GM18867 (cell line): ENCODE data around the gene CDKN2B.

Experiments used
- ATAC-seq: cut with Tn5 transposase; IDR thresholded peaks from one replicate; pipeline ENCODE4 v1.9.1; 2021; ENCODE audit warnings: mild to moderate bottlenecking, moderate library complexity; ENCODE audit not compliant: unreplicated experiment

CDKN2B gene

GRCh38 chr9:22035591-22036011 lies 26.5 kb upstream of the CDKN2B start:
- no peak for ATAC-seq

GRCh38 chr9:22033012-22033630 lies 24.0 kb upstream of the CDKN2B start:
- no peak for ATAC-seq

- ATAC-seq, result no peak
Measured at GRCh38 chr9:22031655-22032411, 22.7 kb upstream of the CDKN2B start.

- peak; percentile 81 for ATAC-seq
Measured at GRCh38 chr9:22030101-22030598, 21.0 kb upstream of the CDKN2B start.

GRCh38 chr9:22029231-22029630 lies 20.1 kb upstream of the CDKN2B start:
- ATAC-seq, result no peak

GRCh38 chr9:22028394-22028793 lies 19.3 kb upstream of the CDKN2B start:
- ATAC-seq, result no peak

- no peak for ATAC-seq
Measured at GRCh38 chr9:22026696-22027095, 17.6 kb upstream of the CDKN2B start.

- no peak for ATAC-seq
Measured at GRCh38 chr9:22022396-22022795, 13.3 kb upstream of the CDKN2B start.

- no peak for ATAC-seq
Measured at GRCh38 chr9:22010866-22011625, 1.9 kb upstream of the CDKN2B start.

GRCh38 chr9:22009506-22009867 lies 382 bp upstream of the CDKN2B start:
- peak; percentile 59 for ATAC-seq

- ATAC-seq, result no peak
Measured at GRCh38 chr9:22008384-22008716, 755 bp downstream of the CDKN2B start.

GRCh38 chr9:22005702-22006606 lies 3.2 kb downstream of the CDKN2B start:
- no peak for ATAC-seq

GRCh38 chr9:22005021-22005701 lies 3.9 kb downstream of the CDKN2B start:
- no peak for ATAC-seq

GRCh38 chr9:22002038-22002437 lies 7.1 kb downstream of the CDKN2B start:
- no peak for ATAC-seq

GRCh38 chr9:21998026-21998425 lies 11.1 kb downstream of the CDKN2B start:
- ATAC-seq, result no peak

GRCh38 chr9:21997480-21997879 lies 11.6 kb downstream of the CDKN2B start:
- ATAC-seq, result no peak

- ATAC-seq, result no peak
Measured at GRCh38 chr9:21996858-21997257, 12.2 kb downstream of the CDKN2B start.

- ATAC-seq, result no peak
Measured at GRCh38 chr9:21996438-21996837, 12.7 kb downstream of the CDKN2B start.

- ATAC-seq, result peak; percentile 20
Measured at GRCh38 chr9:21995666-21996398, 13.3 kb downstream of the CDKN2B start.
